Measurements from ENCODE around the gene AUTS2. TPM values are rescaled to one million over a fixed set of nuclear protein-coding genes. Genes with fewer than 3 reads are reported as not detected.

Gene AUTS2
- total RNA-seq, 1 donor from 2014 or later, result 0.79 TPM

DNA sequence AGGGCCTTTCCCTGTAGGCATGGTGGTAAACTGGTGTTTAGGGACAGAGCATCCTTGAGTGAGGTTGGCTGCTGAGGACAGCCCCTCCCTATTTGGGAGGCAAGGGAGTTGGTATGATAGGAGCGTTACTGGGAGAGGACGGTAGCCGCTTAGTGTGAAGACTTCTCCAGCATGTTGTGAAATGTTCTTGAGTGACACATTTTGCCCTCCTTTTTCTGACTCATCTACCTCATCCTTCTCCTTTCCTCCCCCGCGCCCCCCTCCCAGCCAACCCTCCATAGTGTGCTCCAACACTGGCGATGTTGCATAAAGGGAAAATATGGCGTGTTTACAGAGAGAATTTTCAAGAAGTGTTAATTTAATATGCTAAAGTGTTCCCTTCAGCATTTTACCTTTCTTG, 888.7 kb downstream of the AUTS2 start:
- no peak for DNase-seq (ENCODE audit: low read depth in 2 of 2)

GRCh38 chr7:70487428-70487827, 889.2 kb downstream of the AUTS2 start:
- no peak for DNase-seq (ENCODE audit: low read depth in 2 of 2)

DNA sequence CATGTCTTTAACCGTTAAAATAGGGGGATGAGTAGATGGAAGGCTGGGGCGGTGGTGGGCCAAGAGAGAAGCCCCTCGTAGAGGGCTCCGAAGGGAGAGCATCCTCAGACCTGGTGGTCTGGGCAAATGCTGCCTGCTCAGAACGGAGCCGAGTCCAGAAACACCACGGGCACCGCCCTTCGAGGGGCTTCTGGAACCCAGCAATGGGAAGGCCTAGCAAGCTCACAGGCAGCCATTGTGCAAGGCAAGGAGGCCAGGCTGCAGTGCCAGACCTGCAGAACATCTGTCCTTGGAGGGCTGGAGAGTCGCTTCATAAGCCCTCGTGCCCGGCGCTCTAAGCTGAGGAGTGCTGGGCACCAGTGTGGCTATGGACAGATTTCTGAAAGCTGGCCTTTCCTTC, 889.6 kb downstream of the AUTS2 start:
- DNase-seq (ENCODE audit: low read depth in 2 of 2), result no peak

GRCh38 chr7:70489813-70490212, 891.5 kb downstream of the AUTS2 start:
- DNase-seq (ENCODE audit: low read depth in 2 of 2), result no peak

DNA sequence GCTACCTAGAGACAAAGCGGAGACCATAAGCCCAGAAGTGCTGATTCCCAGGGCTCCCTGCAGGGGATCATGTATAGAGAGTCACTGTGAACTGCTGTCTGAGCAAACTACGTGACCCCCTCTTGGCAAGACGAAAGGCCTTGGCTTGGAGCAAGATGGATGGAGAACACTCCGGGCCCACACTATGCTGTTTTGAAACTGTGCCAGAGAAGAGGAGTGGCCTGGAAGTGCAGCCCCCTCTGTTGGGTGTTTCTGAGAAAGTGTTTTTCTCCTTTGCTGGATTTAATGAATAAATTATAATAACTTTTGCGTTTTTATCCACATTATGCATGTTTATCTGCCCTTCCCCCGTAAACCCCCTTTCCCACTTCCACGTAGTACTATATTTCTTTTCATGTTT, 894.4 kb downstream of the AUTS2 start:
- no peak for DNase-seq (ENCODE audit: low read depth in 2 of 2)

DNA sequence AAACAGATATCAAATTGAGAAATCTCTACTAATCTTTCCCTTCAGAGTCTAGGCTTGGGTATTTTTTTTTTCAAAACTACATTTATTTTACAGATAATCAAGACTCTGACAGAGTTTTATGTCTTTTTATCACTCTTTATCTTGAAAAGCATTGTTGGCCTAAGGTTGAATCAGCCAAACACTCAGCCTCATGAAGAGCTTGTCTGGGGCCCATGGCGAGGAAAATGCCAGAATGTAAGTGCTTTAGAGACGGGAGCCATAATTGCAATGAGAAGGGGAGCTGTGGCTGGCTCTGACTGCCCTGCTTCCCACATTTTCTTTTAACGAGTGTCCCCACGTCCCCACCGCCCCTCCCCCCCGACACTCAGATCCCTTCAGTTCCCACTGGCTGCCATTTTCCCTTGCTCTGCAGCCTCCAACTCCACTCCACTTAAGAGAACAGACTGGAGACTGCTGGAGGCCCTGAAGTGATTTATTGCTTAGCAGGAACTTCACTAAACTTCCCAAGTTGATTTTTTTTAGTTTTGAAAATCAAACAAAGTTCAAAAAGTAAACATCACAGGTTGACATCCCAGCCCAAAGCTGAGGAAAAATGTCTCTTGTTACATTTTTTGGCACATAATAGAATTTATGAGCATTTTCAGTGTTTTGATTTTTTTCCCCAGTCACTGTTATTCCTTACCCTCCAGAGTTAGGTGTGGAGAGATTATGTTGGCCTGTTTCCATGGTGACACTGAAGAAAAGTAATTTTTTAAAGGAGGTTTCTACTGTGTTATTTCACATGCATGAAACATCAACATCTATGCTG, 896.2 kb downstream of the AUTS2 start:
- DNase-seq (ENCODE audit: low read depth in 2 of 2), result no peak

GRCh38 chr7:70495033-70495376, 896.7 kb downstream of the AUTS2 start:
- DNase-seq (ENCODE audit: low read depth in 2 of 2), result no peak

- DNase-seq (ENCODE audit: low read depth in 2 of 2), result no peak
Observed at GRCh38 chr7:70497793-70498192, 899.5 kb downstream of the AUTS2 start.

DNA sequence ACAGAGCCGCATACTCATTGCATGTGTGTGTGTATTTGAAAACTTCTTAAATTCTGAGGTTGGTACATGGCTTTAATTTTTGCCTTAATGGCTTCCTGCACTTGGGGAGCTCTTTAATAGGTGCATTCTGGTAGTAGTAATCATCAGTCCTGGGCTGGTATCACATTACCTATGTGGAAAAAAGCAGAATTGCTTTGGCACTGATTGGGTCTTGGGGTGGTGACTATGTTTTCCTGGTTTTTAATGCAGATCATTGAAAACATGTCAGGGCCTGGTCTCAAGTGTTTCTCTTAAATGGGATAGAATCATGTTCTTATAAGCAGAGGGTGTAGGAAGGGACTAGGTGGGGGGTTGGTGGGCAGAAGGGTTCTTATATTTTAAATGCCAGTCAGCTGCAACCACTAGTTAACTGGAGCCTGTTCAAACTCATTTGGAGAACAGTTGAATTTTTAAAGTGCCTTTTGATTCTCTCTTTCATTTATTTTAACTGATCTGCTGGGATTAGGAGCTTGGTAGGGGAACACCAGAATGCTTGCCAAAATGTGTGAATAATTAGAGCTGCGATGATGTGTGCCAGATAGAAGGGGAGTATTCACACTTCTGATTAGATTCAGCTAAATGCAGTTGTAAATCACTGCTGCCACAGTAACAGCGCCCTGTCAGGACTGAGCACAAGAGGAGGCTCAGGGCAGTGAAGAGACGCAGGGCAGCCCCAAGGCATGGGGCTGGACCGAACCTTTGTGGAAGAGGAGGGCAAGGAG, 900.1 kb downstream of the AUTS2 start:
- DNase-seq (ENCODE audit: low read depth in 2 of 2), result no peak

GRCh38 chr7:70500261-70500660, 902.0 kb downstream of the AUTS2 start:
- no peak for DNase-seq (ENCODE audit: low read depth in 2 of 2)

DNA sequence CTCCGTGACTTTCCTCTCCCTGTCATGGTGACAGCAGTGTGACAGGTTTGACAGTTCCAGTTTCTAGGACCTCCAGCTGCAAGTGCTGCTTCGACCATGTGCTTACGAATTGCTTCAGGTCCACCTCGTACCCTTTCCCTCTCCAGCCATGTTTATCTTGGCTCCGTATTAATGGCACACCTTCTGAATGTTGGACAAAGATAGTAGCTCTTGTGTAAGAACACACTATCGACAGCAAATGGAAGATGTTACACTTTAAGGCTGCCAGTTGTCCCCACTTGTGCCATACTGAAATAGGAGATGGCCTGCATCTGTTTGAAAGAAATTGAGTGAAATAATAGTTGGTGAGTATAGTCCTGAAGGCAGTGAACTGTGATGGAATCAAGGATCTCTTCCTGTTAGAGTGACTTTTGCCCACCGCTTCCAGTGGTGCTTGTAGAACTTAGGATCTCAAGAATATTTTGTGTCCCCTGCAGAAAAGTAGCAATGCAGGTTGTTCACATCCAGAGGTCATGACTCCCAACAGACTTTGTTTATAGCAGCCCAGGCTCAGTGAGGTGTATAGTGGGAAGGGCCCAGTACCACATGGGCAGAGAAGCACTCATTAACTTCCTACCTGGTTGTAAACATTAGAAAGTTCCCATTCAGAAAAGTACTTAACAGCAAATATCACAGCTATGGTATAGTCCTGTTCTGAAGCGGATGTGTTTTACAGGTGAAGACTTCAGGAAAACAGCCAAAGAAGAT, 904.0 kb downstream of the AUTS2 start:
- DNase-seq (ENCODE audit: low read depth in 2 of 2), result no peak

DNA sequence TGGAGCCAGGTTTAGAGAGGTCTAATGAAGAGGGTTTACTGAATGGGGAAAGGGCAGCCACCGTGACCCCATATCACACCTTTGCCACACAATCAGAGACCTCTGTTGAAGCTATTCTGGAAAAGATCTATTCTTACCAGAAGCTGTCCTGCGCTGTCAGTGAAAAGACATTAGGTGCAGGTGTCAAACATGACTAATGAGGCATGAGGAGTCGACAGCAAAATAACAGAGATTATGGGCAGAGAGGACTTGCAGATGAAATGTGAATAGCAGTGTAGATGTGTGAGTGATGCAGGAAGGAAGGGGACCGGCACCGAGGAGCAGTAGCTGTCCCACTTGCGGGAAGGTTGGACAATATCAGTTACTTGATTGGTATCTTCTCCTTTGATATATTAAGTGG, 906.0 kb downstream of the AUTS2 start:
- no peak for DNase-seq (ENCODE audit: low read depth in 2 of 2)

- no peak for DNase-seq (ENCODE audit: low read depth in 2 of 2)
Observed at GRCh38 chr7:70505468-70505867, 907.2 kb downstream of the AUTS2 start.

GRCh38 chr7:70505886-70506285, 907.6 kb downstream of the AUTS2 start:
- no peak for DNase-seq (ENCODE audit: low read depth in 2 of 2)

DNA sequence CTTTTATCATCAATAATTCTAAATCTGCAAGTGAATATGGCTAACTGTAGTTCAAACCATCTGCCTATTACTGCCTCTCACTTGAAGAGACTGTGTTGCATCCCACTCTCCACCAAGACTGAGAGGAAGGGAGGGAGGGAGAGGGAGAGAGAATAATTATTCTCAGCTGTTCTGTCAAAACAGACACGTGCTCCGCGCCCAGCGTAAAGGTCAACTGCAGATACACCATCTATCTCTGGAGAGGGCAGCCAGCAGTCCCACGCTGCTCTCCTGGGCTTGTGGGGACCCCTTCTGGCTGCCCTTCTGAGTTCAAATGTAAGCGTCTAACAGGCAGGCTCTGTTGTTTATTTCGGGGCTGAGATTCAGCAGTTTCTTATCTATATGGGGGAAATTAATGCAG, 908.2 kb downstream of the AUTS2 start:
- DNase-seq (ENCODE audit: low read depth in 2 of 2), result no peak

- no peak for DNase-seq (ENCODE audit: low read depth in 2 of 2)
Observed at GRCh38 chr7:70512144-70512543, 913.9 kb downstream of the AUTS2 start.

- DNase-seq (ENCODE audit: low read depth in 2 of 2), result no peak
Observed at GRCh38 chr7:70512761-70513160, 914.5 kb downstream of the AUTS2 start.

GRCh38 chr7:70520611-70521010, 922.3 kb downstream of the AUTS2 start:
- no peak for DNase-seq (ENCODE audit: low read depth in 2 of 2)

DNA sequence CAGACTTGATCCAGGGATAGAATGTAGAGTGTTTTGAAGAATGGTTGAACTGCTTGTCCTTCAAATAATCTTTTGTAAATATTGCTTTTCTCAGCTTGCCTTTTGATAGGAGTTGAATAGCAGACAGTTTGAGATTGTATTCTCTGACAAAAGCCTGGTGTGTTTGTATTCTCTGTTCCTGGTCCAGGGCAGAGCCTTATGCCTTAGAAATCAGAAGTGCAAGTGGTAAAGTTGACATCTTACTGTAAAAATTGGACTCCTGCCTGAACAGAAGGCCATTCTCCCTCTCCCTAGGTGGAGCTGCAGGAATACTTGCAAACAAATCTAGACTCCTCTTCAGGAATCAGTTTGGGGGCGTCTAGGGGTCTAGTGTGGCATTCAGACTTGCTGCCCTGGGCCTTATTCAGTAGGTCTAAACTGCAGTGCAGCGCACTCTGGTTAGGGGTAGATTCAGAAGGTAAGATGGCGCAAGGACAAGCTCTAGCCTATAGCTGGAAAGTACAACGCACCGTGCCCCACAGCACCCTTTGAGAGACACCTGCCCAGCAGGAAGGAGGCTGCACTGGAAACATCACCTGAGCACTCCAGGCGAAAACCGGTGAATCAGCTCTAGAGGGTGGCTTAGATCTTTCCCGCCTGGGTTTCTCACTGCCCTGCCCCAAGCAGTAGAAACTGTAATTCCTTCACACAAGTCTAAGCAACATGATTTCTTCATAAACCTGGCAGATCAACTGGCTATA, 925.1 kb downstream of the AUTS2 start:
- DNase-seq (ENCODE audit: low read depth in 2 of 2), result no peak

DNA sequence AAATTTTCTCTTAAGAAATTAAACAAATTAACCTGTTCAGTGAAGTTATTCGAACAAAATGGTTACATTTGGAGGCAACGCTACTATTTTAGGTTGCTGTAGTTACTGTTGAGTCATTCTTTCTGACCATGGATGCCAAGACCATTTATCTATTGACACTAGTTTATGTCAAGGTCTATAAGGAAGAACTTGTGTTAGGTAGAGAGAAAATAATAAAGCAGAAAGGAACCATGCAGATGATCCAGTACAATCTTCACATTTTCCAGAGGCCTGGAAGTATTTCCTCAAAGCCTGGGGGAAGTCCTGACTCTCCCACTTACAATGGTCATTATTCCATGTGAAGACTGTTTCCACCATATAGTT, 925.7 kb downstream of the AUTS2 start:
- no peak for DNase-seq (ENCODE audit: low read depth in 2 of 2)

DNA sequence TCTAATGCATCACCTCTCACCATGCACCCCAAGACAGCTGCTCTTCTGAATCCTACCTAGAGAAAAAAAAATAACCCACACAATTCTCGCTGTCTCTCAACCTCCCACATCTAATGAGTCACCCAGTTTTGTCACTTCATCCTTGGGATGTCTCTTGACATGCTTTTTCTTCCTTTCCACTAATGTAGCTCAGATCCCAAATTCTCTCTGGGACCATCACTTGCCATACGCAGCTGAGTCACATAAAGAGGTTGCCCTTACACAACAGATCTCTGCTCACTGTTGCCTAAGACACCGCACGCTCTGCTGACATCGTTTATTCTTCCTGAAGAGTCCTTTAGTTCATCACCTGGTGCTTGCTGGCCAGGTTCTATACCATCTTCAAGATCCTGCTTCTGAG, 927.7 kb downstream of the AUTS2 start:
- no peak for DNase-seq (ENCODE audit: low read depth in 2 of 2)
